K562 (cell line): Measurements from ENCODE around the gene ACSF3. TPM values are rescaled to one million over a fixed set of nuclear protein-coding genes. Genes with fewer than 3 reads are reported as not detected.

Source experiments
- ATAC-seq: fragments of 200-7000 bp; cut with Tn5 transposase; 3 replicates; pipeline ENCODE4 v1.9.1; 2020; ENCODE audit warnings: moderate library complexity
- BruUV-seq: library from RNA; stranded (reverse); fragments of 400-500 nt; replicated peaks from 2 replicates; lab custom pipeline; 2021; lab: Mats Ljungman, UMichigan
- CTCF ChIA-PET: fragments of 300-600 bp; formaldehyde crosslinking; extraction: SDS; loops from one replicate; lab custom pipeline; 2021; ENCODE audit warnings: low intra/inter-chr PET ratio; lab: Yijun Ruan, JAX
- POLR2A ChIA-PET: fragments of 300-600, 350-650 bp; sonication (Branson Sonifier 250); formaldehyde crosslinking; extraction: SDS; loops from one replicate; lab custom pipeline; 2021; ENCODE audit warnings: antibody characterized with exemption, inconsistent platforms; lab: Yijun Ruan, JAX
- DNase-seq, 4 experiments: peaks; one replicate each; pipeline versions ENCODE4 v3.0.0 to v3.0.0-alpha.2; 2011 to 2018; ENCODE audit warnings: low spot score in 3 of 4, mixed read lengths in 3 of 4; ENCODE audit errors: extremely low read depth in 1 of 4
- FAIRE-seq: peaks from 2 replicates; lab custom pipeline; 2011; peaks lifted over from hg19 to GRCh38; lab: Jason Lieb, UNC
- H2AFZ ChIP-seq: 2 replicates; pipeline ENCODE4 v1.6.0; 2011; ENCODE audit warnings: low read depth, low read length, control low read depth, inconsistent platforms
- H3K27ac ChIP-seq: fragments of 200-600 bp; 3 replicates; pipeline ENCODE4 v1.8.0; 2011; ENCODE audit warnings: low read depth, mild to moderate bottlenecking, control low read depth, inconsistent platforms, low read length, moderate library complexity, mixed read lengths; ENCODE audit errors: extremely low read depth
- H3K27me3 ChIP-seq, 2 experiments: fragments of 300-600 bp in 1 of 2; 2 replicates in 1 of 2; 3 replicates in 1 of 2; pipeline versions ENCODE4 v1.6.0 to v1.8.0; 2011; ENCODE audit warnings: inconsistent platforms in 2 of 2, low read length in 2 of 2, mild to moderate bottlenecking in 1 of 2, mixed read lengths in 1 of 2, moderate library complexity in 1 of 2; ENCODE audit not compliant: control insufficient read depth in 2 of 2, insufficient read depth in 2 of 2
- H3K36me3 ChIP-seq: fragments of 300-600 bp; 3 replicates; pipeline ENCODE4 v1.8.0; 2011; ENCODE audit warnings: mild to moderate bottlenecking, low read length, inconsistent platforms; ENCODE audit not compliant: control insufficient read depth, insufficient read depth
- H3K4me1 ChIP-seq, 2 experiments: fragments of 200-600 bp in 1 of 2; replicated peaks in 1 of 2; 2 replicates in 1 of 2; 3 replicates in 1 of 2; pipeline versions ENCODE4 v1.5.1 to v1.8.0; 2011; ENCODE audit warnings: inconsistent platforms in 2 of 2, low read length in 2 of 2, mild to moderate bottlenecking in 1 of 2, mixed read lengths in 1 of 2, moderate library complexity in 1 of 2; ENCODE audit not compliant: control insufficient read depth in 2 of 2, insufficient read depth in 2 of 2
- H3K4me2 ChIP-seq: 2 replicates; pipeline ENCODE4 v1.6.1; 2011; ENCODE audit warnings: low read length, control low read depth, inconsistent platforms, mixed read lengths; ENCODE audit not compliant: insufficient read depth
- H3K4me3 ChIP-seq: fragments of 200-600 bp; sonication (generic), shearing (Covaris generic); 2 replicates; pipeline ENCODE4 v1.5.1; 2016; ENCODE audit warnings: control low read depth, inconsistent platforms
- H3K79me2 ChIP-seq: fragments of 200-600 bp; 3 replicates; pipeline ENCODE4 v1.8.0; 2011; ENCODE audit warnings: low read length, inconsistent platforms; ENCODE audit not compliant: control insufficient read depth, insufficient read depth
- H3K9ac ChIP-seq, 2 experiments: 2 replicates each; pipeline versions ENCODE4 v1.6.0 to v1.6.1; 2011; ENCODE audit warnings: low read depth in 2 of 2, low read length in 2 of 2, control low read depth in 1 of 2, inconsistent platforms in 1 of 2, mild to moderate bottlenecking in 1 of 2, mixed read lengths in 1 of 2; ENCODE audit not compliant: insufficient read depth in 1 of 2
- H3K9me1 ChIP-seq: one replicate; pipeline ENCODE4 v1.6.0; 2011; ENCODE audit warnings: inconsistent platforms, mild to moderate bottlenecking, low read length, moderate library complexity; ENCODE audit not compliant: control insufficient read depth, insufficient read depth
- H3K9me3 ChIP-seq: replicated peaks from 2 replicates; pipeline ENCODE4 v1.5.1; 2011; ENCODE audit warnings: low read depth, low read length, inconsistent platforms; ENCODE audit not compliant: control insufficient read depth, insufficient read depth
- H4K20me1 ChIP-seq: replicated peaks from 2 replicates; pipeline ENCODE4 v1.6.1; 2011; ENCODE audit warnings: low read length, inconsistent platforms, mixed read lengths; ENCODE audit not compliant: control insufficient read depth, insufficient read depth
- CBX8 ChIP-seq: fragments of 200-600 bp; sonication (generic); IDR thresholded peaks from 2 replicates; pipeline ENCODE4 v1.6.1; 2012; ENCODE audit warnings: borderline replicate concordance, mixed run types, low read depth, mild to moderate bottlenecking, moderate library complexity, mixed read lengths, low read length, control low read depth, inconsistent platforms; ENCODE audit not compliant: poor library complexity, severe bottlenecking; ENCODE audit errors: extremely low read depth
- RBM17 ChIP-seq: fragments of 200-400 bp; formaldehyde crosslinking; IDR thresholded peaks from 2 replicates; pipeline ENCODE4 v1.6.1; 2017; ENCODE audit warnings: low read depth, mild to moderate bottlenecking, low read length, borderline replicate concordance
- SIN3B ChIP-seq: fragments of 450-650 bp; IDR thresholded peaks from 2 replicates; pipeline ENCODE4 v1.6.1; 2017; ENCODE audit warnings: low read depth, mild to moderate bottlenecking, moderate library complexity
- STAG1 ChIP-seq: sonication (generic); formaldehyde crosslinking; IDR thresholded peaks from 2 replicates; pipeline ENCODE4 v1.5.0; 2020; ENCODE audit warnings: missing genetic modification reagents, borderline replicate concordance
- TAF1 ChIP-seq: IDR thresholded peaks from 2 replicates; pipeline ENCODE4 v1.6.1; 2011; ENCODE audit warnings: mild to moderate bottlenecking, low read length, moderate library complexity; ENCODE audit not compliant: insufficient read depth, control insufficient read depth, severe bottlenecking; ENCODE audit errors: extremely low read depth
- TEAD2 ChIP-seq: fragments of 450-650 bp; IDR thresholded peaks from 2 replicates; pipeline ENCODE4 v1.6.1; 2016; ENCODE audit warnings: missing genetic modification characterization, control low read depth, missing compliant biosample characterization
- TOE1 ChIP-seq, 2 experiments: fragments of 450-650 bp in 1 of 2; sonication (generic) in 1 of 2; formaldehyde crosslinking in 1 of 2; IDR thresholded peaks; 2 replicates each; pipeline versions ENCODE4 v1.7.1 to v1.8.0; 2016 to 2022; ENCODE audit warnings: borderline replicate concordance in 2 of 2, mild to moderate bottlenecking in 2 of 2, antibody characterized with exemption in 1 of 2, inconsistent platforms in 1 of 2, low read depth in 1 of 2, missing genetic modification reagents in 1 of 2, moderate library complexity in 1 of 2
- ZBED1 ChIP-seq: IDR thresholded peaks from 2 replicates; pipeline ENCODE4 v1.6.1; 2014
- ZKSCAN1 ChIP-seq: fragments of 150-350 bp; IDR thresholded peaks from 2 replicates; pipeline ENCODE4 v1.6.1; 2016; ENCODE audit warnings: low read depth, low read length
- ZNF24 ChIP-seq: fragments of 450-650 bp; IDR thresholded peaks from 2 replicates; pipeline ENCODE4 v1.6.1; 2016
- ZNF408 ChIP-seq: fragments of 250-450 bp; sonication (Bioruptor Pico); IDR thresholded peaks from 2 replicates; pipeline ENCODE4 v1.4.0; 2020; ENCODE audit warnings: low read depth, mild to moderate bottlenecking, moderate library complexity
- WGBS: fragments of 100-300 bp; shearing (Covaris generic); methylation state at CpG from one replicate; pipeline ENCODE4 v1.1.6; 2016; ENCODE audit warnings: low coverage, mixed read lengths; ENCODE audit not compliant: insufficient coverage; ENCODE audit errors: missing lambda C conversion rate; 5-methylcytosine and 5-hydroxymethylcytosine counted together
- in situ Hi-C: fragments of 300-500 bp; cut with MboI; formaldehyde crosslinking; loops from 4 replicates; pipeline ENCODE4 v1.15.0; 2018; ENCODE audit warnings: inconsistent platforms, mixed read lengths
- intact Hi-C: fragments of 100-400 bp; cut with micrococcal nuclease; formaldehyde crosslinking; loops from 2 replicates; pipeline ENCODE4 v1.14.2; 2022
- polyA plus RNA-seq, 8 experiments: library from polyadenylated mRNA; depleted of rRNA in 4 of 8; stranded (reverse) in 5 of 8; unstranded in 3 of 8; fragments of >200 nt; fragmentation: Nextera tagmentation in 2 of 8; fragmentation: Illumina TruSeq in 1 of 8; extraction: Ambion mirVana in 2 of 8; extraction: Trizol in 1 of 8; gene quantifications; 2 replicates each; pipeline versions ENCODE4 v1.2.1 to v1.2.3, GENCODE V29; 2011 to 2014; ENCODE audit warnings: inconsistent platforms in 1 of 8, missing spikeins in 1 of 8
- total RNA-seq, 7 experiments: library from RNA; depleted of rRNA in 6 of 7; stranded (reverse); fragments of >200 nt in 6 of 7; fragmentation: Illumina TruSeq in 2 of 7; extraction: Trizol in 2 of 7; gene quantifications; 2 replicates each; pipeline versions ENCODE4 v1.2.1 to v1.2.3, GENCODE V29; 2011 to 2021; ENCODE audit warnings: low replicate concordance in 1 of 7
- TF ChIP-seq, protein P1 (sequence below): IDR thresholded peaks from 2 replicates; pipeline ENCODE4 v1.6.1; 2016; ENCODE audit warnings: missing genetic modification characterization, missing compliant biosample characterization
- TF ChIP-seq, protein P2 (sequence below): IDR thresholded peaks from 3 replicates; pipeline ENCODE4 v1.6.1; 2011; ENCODE audit warnings: borderline replicate concordance, mild to moderate bottlenecking, moderate library complexity; ENCODE audit not compliant: insufficient read length; ENCODE audit errors: extremely low read depth

The ACSF3 gene
- total and polyA plus RNA-seq, 9 of the 15 experiments (the other 6 are each of a cell fraction or from before 2014, with no cell fraction given), result 0.77 to 32.8 (median 14.7) TPM

DNA sequence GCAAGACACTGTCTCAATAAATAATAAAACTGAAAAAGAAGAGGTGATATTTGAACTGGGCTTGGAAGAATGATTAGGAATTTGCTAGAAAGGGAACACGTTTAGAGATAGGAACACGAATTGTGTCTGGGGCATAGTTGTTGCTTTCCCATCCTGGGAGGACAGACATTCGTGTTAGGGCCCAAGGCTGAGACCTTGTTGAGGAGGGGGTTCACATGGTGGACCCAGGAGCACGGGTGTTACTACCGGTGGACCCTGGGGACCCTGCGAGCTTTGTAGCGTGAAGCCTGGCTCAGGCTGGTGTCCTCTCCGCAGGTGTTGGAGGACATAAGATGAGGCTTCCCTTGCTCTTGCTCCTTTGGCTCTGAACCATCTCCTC, 1.2 kb downstream of the ACSF3 start (continued):
- no peak for TF ChIP-seq TEAD2
- TF ChIP-seq, protein P1, sequence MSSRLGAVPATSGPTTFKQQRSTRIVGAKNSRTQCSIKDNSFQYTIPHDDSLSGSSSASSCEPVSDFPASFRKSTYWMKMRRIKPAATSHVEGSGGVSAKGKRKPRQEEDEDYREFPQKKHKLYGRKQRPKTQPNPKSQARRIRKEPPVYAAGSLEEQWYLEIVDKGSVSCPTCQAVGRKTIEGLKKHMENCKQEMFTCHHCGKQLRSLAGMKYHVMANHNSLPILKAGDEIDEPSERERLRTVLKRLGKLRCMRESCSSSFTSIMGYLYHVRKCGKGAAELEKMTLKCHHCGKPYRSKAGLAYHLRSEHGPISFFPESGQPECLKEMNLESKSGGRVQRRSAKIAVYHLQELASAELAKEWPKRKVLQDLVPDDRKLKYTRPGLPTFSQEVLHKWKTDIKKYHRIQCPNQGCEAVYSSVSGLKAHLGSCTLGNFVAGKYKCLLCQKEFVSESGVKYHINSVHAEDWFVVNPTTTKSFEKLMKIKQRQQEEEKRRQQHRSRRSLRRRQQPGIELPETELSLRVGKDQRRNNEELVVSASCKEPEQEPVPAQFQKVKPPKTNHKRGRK, result no peak
- TF ChIP-seq, protein P2, sequence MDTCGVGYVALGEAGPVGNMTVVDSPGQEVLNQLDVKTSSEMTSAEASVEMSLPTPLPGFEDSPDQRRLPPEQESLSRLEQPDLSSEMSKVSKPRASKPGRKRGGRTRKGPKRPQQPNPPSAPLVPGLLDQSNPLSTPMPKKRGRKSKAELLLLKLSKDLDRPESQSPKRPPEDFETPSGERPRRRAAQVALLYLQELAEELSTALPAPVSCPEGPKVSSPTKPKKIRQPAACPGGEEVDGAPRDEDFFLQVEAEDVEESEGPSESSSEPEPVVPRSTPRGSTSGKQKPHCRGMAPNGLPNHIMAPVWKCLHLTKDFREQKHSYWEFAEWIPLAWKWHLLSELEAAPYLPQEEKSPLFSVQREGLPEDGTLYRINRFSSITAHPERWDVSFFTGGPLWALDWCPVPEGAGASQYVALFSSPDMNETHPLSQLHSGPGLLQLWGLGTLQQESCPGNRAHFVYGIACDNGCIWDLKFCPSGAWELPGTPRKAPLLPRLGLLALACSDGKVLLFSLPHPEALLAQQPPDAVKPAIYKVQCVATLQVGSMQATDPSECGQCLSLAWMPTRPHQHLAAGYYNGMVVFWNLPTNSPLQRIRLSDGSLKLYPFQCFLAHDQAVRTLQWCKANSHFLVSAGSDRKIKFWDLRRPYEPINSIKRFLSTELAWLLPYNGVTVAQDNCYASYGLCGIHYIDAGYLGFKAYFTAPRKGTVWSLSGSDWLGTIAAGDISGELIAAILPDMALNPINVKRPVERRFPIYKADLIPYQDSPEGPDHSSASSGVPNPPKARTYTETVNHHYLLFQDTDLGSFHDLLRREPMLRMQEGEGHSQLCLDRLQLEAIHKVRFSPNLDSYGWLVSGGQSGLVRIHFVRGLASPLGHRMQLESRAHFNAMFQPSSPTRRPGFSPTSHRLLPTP, result no peak

DNA sequence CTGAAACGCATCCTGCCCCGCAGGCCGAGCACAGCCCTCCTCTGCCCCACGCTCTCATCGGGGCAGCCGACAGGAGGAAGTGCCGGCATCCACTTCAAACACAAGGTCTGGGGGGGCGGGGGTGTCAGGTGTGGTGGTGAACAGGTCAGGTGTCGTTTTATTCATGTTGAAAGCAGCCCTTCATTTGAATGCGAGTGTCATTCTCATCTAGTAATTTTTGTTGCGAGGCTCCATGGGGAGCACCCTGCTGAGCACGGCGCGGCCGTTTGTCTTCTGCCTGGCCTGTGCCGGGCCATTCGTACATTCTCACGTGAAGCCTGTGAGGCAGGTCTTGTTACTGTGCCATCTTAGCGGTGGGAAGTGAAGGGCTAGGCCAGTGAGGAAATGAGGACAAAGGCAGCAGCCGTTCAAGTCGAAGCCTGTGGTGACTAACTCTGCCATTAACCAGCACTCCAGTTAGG, 1.9 kb downstream of the ACSF3 start:
- H3K9me1 ChIP-seq, result peaks cover 5% of the 10 kb centered on the region
- peaks cover 30 to 83% of the 10 kb centered on the region in 2 experiments; a peak in 4 of 5 replicates for H3K4me1 ChIP-seq
- intact Hi-C loops, result no loop called here
- H4K20me1 ChIP-seq, result peaks cover 12% of the 10 kb centered on the region; the same call in 1 of the 2 replicates
- no peak for TF ChIP-seq STAG1 (CRISPR knock-in tag)
- TF ChIP-seq ZNF408 (CRISPR knock-in tag), result no peak
- TF ChIP-seq RBM17, result no peak
- TF ChIP-seq ZBED1, result no peak
- no peak for TF ChIP-seq CBX8
- no peak for TF ChIP-seq TAF1
- TF ChIP-seq TOE1 (IDR thresholded peaks at IDR 0.05; ENCODE audit: borderline replicate concordance), result no peak
- TF ChIP-seq TOE1 (CRISPR knock-in tag; IDR thresholded peaks at IDR 0.05; ENCODE audit: borderline replicate concordance, low read depth), result no peak
- no peak for TF ChIP-seq SIN3B
- TF ChIP-seq ZNF24, result no peak
- TF ChIP-seq ZKSCAN1, result no peak
- TF ChIP-seq, all 486 proteins: peak for 0
- peaks cover 59% of the 10 kb centered on the region for H3K79me2 ChIP-seq
- no peak overlapping the region for H2AFZ ChIP-seq
- CTCF ChIA-PET, result no interaction called here
- H3K4me2 ChIP-seq, result no peak overlapping the region
- BruUV-seq, result no TSS peak
- no peak overlapping the region; the same call in 2 of the 3 replicates for H3K27ac ChIP-seq
- 0 out of 5 replicates have a peak, but pooled peaks cover 0 to 4% of the 10 kb centered on the region in 2 experiments for H3K27me3 ChIP-seq
- DNase-seq (no peak), FAIRE-seq (no peak), ATAC-seq (no peak)
- peak overlapping the region in 1 of 2 experiments; percentile 37; a peak in 2 of 4 replicates for H3K9ac ChIP-seq
- H3K4me3 ChIP-seq, result no peak overlapping the region
- H3K36me3 ChIP-seq, result peaks cover 29% of the 10 kb centered on the region; the same call in 2 of the 3 replicates
- POLR2A ChIA-PET, result interaction anchor here (0.7 kb wide), 1 partner anchor 77 kb away, joined by 3 read pairs; no protein-coding TSS in a partner anchor
- in situ Hi-C loops, result no loop called here
- no peaks in the 10 kb centered on the region for H3K9me3 ChIP-seq
- 87% methylated on average over 18 of the region's 21 CpGs for WGBS
